VCaP (cell line): Measurements from ENCODE around the gene FLRT1.

Experiments used
- H3K27ac ChIP-seq: fragments of 450-650 bp; 2 replicates; pipeline ENCODE4 v1.5.1; 2017
- CTCF ChIP-seq: fragments of 450-650 bp; conservative IDR thresholded peaks from 2 replicates; pipeline ENCODE4 v1.5.1; 2017; ENCODE audit warnings: mild to moderate bottlenecking, moderate library complexity

FLRT1 gene

GRCh38 chr11:64001484-64002420 is 34.0 kb upstream of the FLRT1 start:
- H3K27ac ChIP-seq = peak overlapping the region; percentile 74
- TF ChIP-seq CTCF = no peak

GRCh38 chr11:64003807-64004589 is 31.7 kb upstream of the FLRT1 start:
- TF ChIP-seq CTCF = no peak
- H3K27ac ChIP-seq = peak overlapping the region; percentile 74; the same call in 1 of the 2 replicates

- peak overlapping the region; percentile 74; the same call in 1 of the 2 replicates for H3K27ac ChIP-seq
- no peak for TF ChIP-seq CTCF
These were observed 31.1 kb upstream of the FLRT1 start for GRCh38 chr11:64004590-64004984.

- TF ChIP-seq CTCF = no peak
- no peak overlapping the region for H3K27ac ChIP-seq
These were observed 30.0 kb upstream of the FLRT1 start for GRCh38 chr11:64005691-64006090.

GRCh38 chr11:64006398-64006797 is 29.3 kb upstream of the FLRT1 start:
- TF ChIP-seq CTCF = no peak
- no peak overlapping the region; the same call in 1 of the 2 replicates for H3K27ac ChIP-seq

- TF ChIP-seq CTCF = no peak
- peak overlapping the region; percentile 68 for H3K27ac ChIP-seq
These were observed 28.5 kb upstream of the FLRT1 start for GRCh38 chr11:64007160-64007628.
